Measurements from ENCODE around the gene PTPN11.

PTPN11 gene

DNA sequence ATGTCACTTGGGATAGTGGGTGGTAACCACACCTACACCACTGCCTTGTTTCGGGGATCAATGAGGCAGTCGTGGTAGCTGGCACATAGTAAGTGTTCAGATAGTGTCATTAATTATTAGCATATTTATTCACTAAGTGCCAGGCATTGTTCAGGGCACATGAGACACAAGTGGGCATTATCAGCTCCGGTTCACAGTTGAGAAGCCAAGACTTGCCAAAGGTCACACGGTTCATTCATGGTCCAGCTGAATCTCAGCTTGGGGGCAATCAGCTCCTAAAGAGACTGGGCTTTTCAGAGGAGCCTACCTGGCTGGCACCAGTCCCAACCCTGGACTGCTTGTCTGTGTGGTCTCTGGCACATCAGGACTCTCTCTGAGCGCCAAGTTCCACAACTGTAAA lies 121.3 kb downstream of the PTPN11 start:
- Histone ChIP-seq H3K4me1 (ENCODE audit: control insufficient read depth, low read length) (no peaks in the 10 kb centered on the region), H3F3A (ENCODE audit: control insufficient read depth, insufficient read depth) (no peaks in the 10 kb centered on the region), H3K36me3 (ENCODE audit: control insufficient read depth, low read length) (no peaks in the 10 kb centered on the region), H3K9me3 (ENCODE audit: control insufficient read depth, insufficient read depth, low read length) (no peaks in the 10 kb centered on the region), H3K79me2 (ENCODE audit: control insufficient read depth, low read length) (no peaks in the 10 kb centered on the region), H3K27me3 (ENCODE audit: control insufficient read depth, low read length) (peaks cover 6% of the 10 kb centered on the region; the same call in 1 of the 2 replicates), H3K4me3 (ENCODE audit: low read length) (no peak overlapping the region), H3K9me2 (replicated peaks; ENCODE audit: control insufficient read depth, low read length) (no peaks in the 10 kb centered on the region), H3K4me2 (ENCODE audit: low read length) (no peak overlapping the region), H3K27ac (ENCODE audit: low read depth, low read length) (no peak overlapping the region), H4K20me1 (ENCODE audit: control insufficient read depth, insufficient read depth, low read depth, low read length) (no peaks in the 10 kb centered on the region)
- no peak for TF ChIP-seq EZH2phosphoT487 (IDR thresholded peaks at IDR 0.05; ENCODE audit: borderline replicate concordance, low read length)
- TF ChIP-seq, protein P1, sequence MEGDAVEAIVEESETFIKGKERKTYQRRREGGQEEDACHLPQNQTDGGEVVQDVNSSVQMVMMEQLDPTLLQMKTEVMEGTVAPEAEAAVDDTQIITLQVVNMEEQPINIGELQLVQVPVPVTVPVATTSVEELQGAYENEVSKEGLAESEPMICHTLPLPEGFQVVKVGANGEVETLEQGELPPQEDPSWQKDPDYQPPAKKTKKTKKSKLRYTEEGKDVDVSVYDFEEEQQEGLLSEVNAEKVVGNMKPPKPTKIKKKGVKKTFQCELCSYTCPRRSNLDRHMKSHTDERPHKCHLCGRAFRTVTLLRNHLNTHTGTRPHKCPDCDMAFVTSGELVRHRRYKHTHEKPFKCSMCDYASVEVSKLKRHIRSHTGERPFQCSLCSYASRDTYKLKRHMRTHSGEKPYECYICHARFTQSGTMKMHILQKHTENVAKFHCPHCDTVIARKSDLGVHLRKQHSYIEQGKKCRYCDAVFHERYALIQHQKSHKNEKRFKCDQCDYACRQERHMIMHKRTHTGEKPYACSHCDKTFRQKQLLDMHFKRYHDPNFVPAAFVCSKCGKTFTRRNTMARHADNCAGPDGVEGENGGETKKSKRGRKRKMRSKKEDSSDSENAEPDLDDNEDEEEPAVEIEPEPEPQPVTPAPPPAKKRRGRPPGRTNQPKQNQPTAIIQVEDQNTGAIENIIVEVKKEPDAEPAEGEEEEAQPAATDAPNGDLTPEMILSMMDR (IDR thresholded peaks at IDR 0.05; ENCODE audit: low read depth, low read length, poor library complexity, severe bottlenecking), result no peak

DNA sequence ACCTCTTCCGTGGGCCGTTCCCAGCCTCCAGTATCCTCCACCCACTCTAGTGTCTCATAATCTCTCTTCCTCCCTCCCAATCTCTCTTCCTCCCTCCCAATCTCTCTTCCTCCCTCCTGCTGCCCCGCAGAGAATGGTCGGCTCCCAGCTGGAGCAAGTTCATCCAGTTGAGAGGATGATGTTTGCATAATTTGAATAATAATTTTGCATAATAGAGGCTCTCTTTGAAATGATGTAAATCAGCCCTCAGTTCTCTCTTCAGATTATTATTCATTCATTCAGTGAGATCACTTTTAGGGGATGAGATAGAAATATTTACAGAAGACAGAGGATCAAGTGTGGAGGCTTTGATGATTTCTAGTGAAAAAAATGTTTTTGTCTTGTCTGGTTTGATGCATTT lies 125.0 kb downstream of the PTPN11 start:
- H3K79me2 ChIP-seq (ENCODE audit: control insufficient read depth, low read length), result no peaks in the 10 kb centered on the region

DNA sequence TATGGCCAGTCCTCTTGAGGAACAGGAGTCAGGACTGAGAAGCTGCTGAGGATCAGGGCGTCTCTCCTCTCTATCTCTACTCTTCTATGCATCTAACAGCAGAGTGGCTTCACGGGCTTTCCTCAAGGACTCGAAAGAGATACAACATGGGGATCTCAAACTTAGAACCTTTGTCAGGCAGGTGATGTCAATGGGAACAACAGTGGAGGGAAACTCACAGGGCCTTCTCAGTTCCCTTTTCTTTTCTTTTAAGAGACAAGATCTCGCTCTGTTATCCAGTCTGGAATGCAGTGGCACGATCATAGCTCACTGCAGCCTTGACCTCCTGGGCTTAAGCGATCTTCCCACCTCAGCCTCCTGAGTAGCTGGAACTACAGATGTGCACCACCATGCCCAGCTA lies 127.6 kb downstream of the PTPN11 start:
- Histone ChIP-seq H3K9me3 (ENCODE audit: control insufficient read depth, insufficient read depth, low read length) (no peaks in the 10 kb centered on the region), H3K4me1 (ENCODE audit: control insufficient read depth, low read length) (no peaks in the 10 kb centered on the region), H4K20me1 (ENCODE audit: control insufficient read depth, insufficient read depth, low read depth, low read length) (no peaks in the 10 kb centered on the region), H3K27ac (ENCODE audit: low read depth, low read length) (no peak overlapping the region), H3K9me2 (replicated peaks; ENCODE audit: control insufficient read depth, low read length) (no peaks in the 10 kb centered on the region), H3F3A (ENCODE audit: control insufficient read depth, insufficient read depth) (no peaks in the 10 kb centered on the region), H3K36me3 (ENCODE audit: control insufficient read depth, low read length) (no peaks in the 10 kb centered on the region), H3K4me2 (ENCODE audit: low read length) (no peak overlapping the region), H3K4me3 (ENCODE audit: low read length) (no peak overlapping the region), H3K79me2 (ENCODE audit: control insufficient read depth, low read length) (no peaks in the 10 kb centered on the region), H3K27me3 (ENCODE audit: control insufficient read depth, low read length) (peaks cover 5% of the 10 kb centered on the region; the same call in 1 of the 2 replicates)
- TF ChIP-seq, protein P1 (IDR thresholded peaks at IDR 0.05; ENCODE audit: low read depth, low read length, poor library complexity, severe bottlenecking), result no peak
- no peak for TF ChIP-seq EZH2phosphoT487 (IDR thresholded peaks at IDR 0.05; ENCODE audit: borderline replicate concordance, low read length)

More for the DNA sequence above, 125.0 kb downstream of the PTPN11 start:
- Histone ChIP-seq H3K27ac (ENCODE audit: low read depth, low read length) (no peak overlapping the region), H3K4me2 (ENCODE audit: low read length) (no peak overlapping the region), H3K9me3 (ENCODE audit: control insufficient read depth, insufficient read depth, low read length) (no peaks in the 10 kb centered on the region), H3F3A (ENCODE audit: control insufficient read depth, insufficient read depth) (no peaks in the 10 kb centered on the region), H3K4me3 (ENCODE audit: low read length) (no peak overlapping the region), H3K9me2 (replicated peaks; ENCODE audit: control insufficient read depth, low read length) (no peaks in the 10 kb centered on the region), H3K4me1 (ENCODE audit: control insufficient read depth, low read length) (no peaks in the 10 kb centered on the region), H4K20me1 (ENCODE audit: control insufficient read depth, insufficient read depth, low read depth, low read length) (no peaks in the 10 kb centered on the region), H3K36me3 (ENCODE audit: control insufficient read depth, low read length) (no peaks in the 10 kb centered on the region), H3K27me3 (ENCODE audit: control insufficient read depth, low read length) (peaks cover 10% of the 10 kb centered on the region; the same call in 1 of the 2 replicates)
- no peak for TF ChIP-seq EZH2phosphoT487 (IDR thresholded peaks at IDR 0.05; ENCODE audit: borderline replicate concordance, low read length)
- TF ChIP-seq, protein P1 (IDR thresholded peaks at IDR 0.05; ENCODE audit: low read depth, low read length, poor library complexity, severe bottlenecking), result no peak

All from DOHH2 (cell line).